Large intestine (tissue), 3 donors: ENCODE data around the gene KCNK16. TPM values are rescaled to one million over a fixed set of nuclear protein-coding genes. Genes with fewer than 3 reads are reported as not detected.

ENCODE experiments used
- DNase-seq, 2 donors: peaks; one replicate each; pipeline versions ENCODE4 v3.0.0 to v3.0.0-alpha.2; 2013
- H3K27ac ChIP-seq: one replicate; pipeline ENCODE4 v1.5.1; 2013; ENCODE audit warnings: low read length
- H3K27me3 ChIP-seq: 2 replicates; pipeline ENCODE4 v1.6.1; 2013; ENCODE audit warnings: low read length; ENCODE audit not compliant: control insufficient read depth, insufficient read depth
- H3K36me3 ChIP-seq: 2 replicates; pipeline ENCODE4 v1.6.1; 2013; ENCODE audit warnings: low read length; ENCODE audit not compliant: control insufficient read depth, insufficient read depth
- H3K4me1 ChIP-seq: one replicate; pipeline ENCODE4 v1.6.1; 2013; ENCODE audit warnings: low read length; ENCODE audit not compliant: control insufficient read depth, insufficient read depth
- H3K4me3 ChIP-seq: one replicate; pipeline ENCODE4 v1.5.1; 2013; ENCODE audit warnings: low read length
- H3K9me3 ChIP-seq: one replicate; pipeline ENCODE4 v1.6.1; 2013; ENCODE audit warnings: mild to moderate bottlenecking, low read depth, low read length, moderate library complexity; ENCODE audit not compliant: control insufficient read depth
- WGBS: methylation state at CpG from one replicate; pipeline ENCODE4 v1.1.5; 2013; ENCODE audit warnings: low lambda C conversion rate; ENCODE audit not compliant: insufficient coverage; 5-methylcytosine and 5-hydroxymethylcytosine counted together
- polyA plus RNA-seq: library from polyadenylated mRNA; unstranded; fragments of 120-200 nt; gene quantifications from one replicate; pipeline ENCODE4 v1.2.1, GENCODE V29; 2013

KCNK16 gene
- polyA plus RNA-seq, 1 donor, result 8.1 TPM

- H3K27ac ChIP-seq, result no peak overlapping the region
- peaks cover 4% of the 10 kb centered on the region for H3K4me1 ChIP-seq
- H3K36me3 ChIP-seq, result no peaks in the 10 kb centered on the region
- WGBS, result no CpG with 5 or more reads among the region's 4 CpGs
- H3K27me3 ChIP-seq, result peaks cover 48% of the 10 kb centered on the region
- no peak overlapping the region for H3K4me3 ChIP-seq
- DNase-seq, result no peak
- peaks cover 5% of the 10 kb centered on the region for H3K9me3 ChIP-seq
These were observed 12.0 kb downstream of the KCNK16 start for GRCh38 chr6:39310542-39310941.

- Histone ChIP-seq H3K4me3 (no peak overlapping the region), H3K27ac (no peak overlapping the region), H3K9me3 (peaks cover 5% of the 10 kb centered on the region), H3K27me3 (peaks cover 42% of the 10 kb centered on the region), H3K4me1 (peaks cover 4% of the 10 kb centered on the region), H3K36me3 (no peaks in the 10 kb centered on the region)
- no CpG with 5 or more reads among the region's 7 CpGs for WGBS
- peak; percentile 53 to 69 for DNase-seq
These were observed 12.5 kb downstream of the KCNK16 start for GRCh38 chr6:39309942-39310531.

GRCh38 chr6:39307462-39307861, 15.0 kb downstream of the KCNK16 start:
- DNase-seq, result no peak
- H3K4me3 ChIP-seq, result no peak overlapping the region
- peaks cover 5% of the 10 kb centered on the region for H3K9me3 ChIP-seq
- WGBS, result no CpG with 5 or more reads among the region's 3 CpGs
- peaks cover 17% of the 10 kb centered on the region for H3K27me3 ChIP-seq
- H3K36me3 ChIP-seq, result no peaks in the 10 kb centered on the region
- no peak overlapping the region for H3K27ac ChIP-seq
- peaks cover 2% of the 10 kb centered on the region for H3K4me1 ChIP-seq

GRCh38 chr6:39304951-39305350, 17.6 kb downstream of the KCNK16 start:
- no peak overlapping the region for H3K27ac ChIP-seq
- H3K4me3 ChIP-seq, result no peak overlapping the region
- peaks cover 5% of the 10 kb centered on the region for H3K9me3 ChIP-seq
- no peaks in the 10 kb centered on the region for H3K36me3 ChIP-seq
- no peak for DNase-seq
- no peaks in the 10 kb centered on the region for H3K27me3 ChIP-seq
- peaks cover 2% of the 10 kb centered on the region for H3K4me1 ChIP-seq

- Histone ChIP-seq H3K4me1 (peaks cover 2% of the 10 kb centered on the region), H3K36me3 (no peaks in the 10 kb centered on the region), H3K27ac (no peak overlapping the region), H3K4me3 (no peak overlapping the region), H3K27me3 (no peaks in the 10 kb centered on the region), H3K9me3 (peaks cover 5% of the 10 kb centered on the region)
- WGBS, result no CpG with 5 or more reads among the region's 30 CpGs
- no peak for DNase-seq
These were observed 18.9 kb downstream of the KCNK16 start for GRCh38 chr6:39303425-39304153.

- no peak overlapping the region for H3K27ac ChIP-seq
- no peak overlapping the region for H3K4me3 ChIP-seq
- no CpG with 5 or more reads among the region's 11 CpGs for WGBS
- peaks cover 10% of the 10 kb centered on the region for H3K4me1 ChIP-seq
- H3K9me3 ChIP-seq, result peaks cover 5% of the 10 kb centered on the region
- DNase-seq, result peak; percentile 75 to 79
- H3K27me3 ChIP-seq, result no peaks in the 10 kb centered on the region
- no peaks in the 10 kb centered on the region for H3K36me3 ChIP-seq
These were observed 19.7 kb downstream of the KCNK16 start for GRCh38 chr6:39302669-39303424.

GRCh38 chr6:39302011-39302410, 20.5 kb downstream of the KCNK16 start:
- no peak overlapping the region for H3K27ac ChIP-seq
- H3K27me3 ChIP-seq, result no peaks in the 10 kb centered on the region
- H3K4me1 ChIP-seq, result peaks cover 13% of the 10 kb centered on the region
- H3K9me3 ChIP-seq, result peaks cover 5% of the 10 kb centered on the region
- no peaks in the 10 kb centered on the region for H3K36me3 ChIP-seq
- no peak for DNase-seq
- H3K4me3 ChIP-seq, result no peak overlapping the region
- no CpG with 5 or more reads among the region's 2 CpGs for WGBS

GRCh38 chr6:39301606-39302005, 20.9 kb downstream of the KCNK16 start:
- DNase-seq, result no peak
- peaks cover 13% of the 10 kb centered on the region for H3K4me1 ChIP-seq
- H3K36me3 ChIP-seq, result no peaks in the 10 kb centered on the region
- peaks cover 5% of the 10 kb centered on the region for H3K9me3 ChIP-seq
- no peaks in the 10 kb centered on the region for H3K27me3 ChIP-seq
- H3K27ac ChIP-seq, result no peak overlapping the region
- WGBS, result no CpG with 5 or more reads among the region's 7 CpGs
- H3K4me3 ChIP-seq, result no peak overlapping the region

GRCh38 chr6:39300739-39301138, 21.8 kb downstream of the KCNK16 start:
- WGBS, result 92% methylated on average over 2 of the region's 6 CpGs
- peaks cover 5% of the 10 kb centered on the region for H3K9me3 ChIP-seq
- no peaks in the 10 kb centered on the region for H3K27me3 ChIP-seq
- DNase-seq, result no peak
- peaks cover 13% of the 10 kb centered on the region for H3K4me1 ChIP-seq
- H3K36me3 ChIP-seq, result no peaks in the 10 kb centered on the region
- H3K4me3 ChIP-seq, result no peak overlapping the region
- no peak overlapping the region for H3K27ac ChIP-seq

- DNase-seq, result peak; percentile 40 to 51
- Histone ChIP-seq H3K36me3 (no peaks in the 10 kb centered on the region), H3K4me3 (no peak overlapping the region), H3K4me1 (peaks cover 13% of the 10 kb centered on the region), H3K9me3 (no peaks in the 10 kb centered on the region), H3K27me3 (peaks cover 2% of the 10 kb centered on the region), H3K27ac (no peak overlapping the region)
- WGBS, result no CpG with 5 or more reads among the region's 10 CpGs
These were observed 24.4 kb downstream of the KCNK16 start for GRCh38 chr6:39298061-39298460.
